Suprapubic skin (tissue), 4 donors: ENCODE results near the gene PLA2G4E. TPM values are rescaled to one million over a fixed set of nuclear protein-coding genes. Genes with fewer than 3 reads are reported as not detected.

ENCODE experiments used
- DNase-seq, 2 donors: peaks; one replicate each; pipeline ENCODE4 v3.0.0-alpha.2; 2019; ENCODE audit warnings: low spot score in 2 of 2
- H3K27ac ChIP-seq: fragments of 200-600 bp; sonication (generic); one replicate; pipeline ENCODE4 v1.5.1; 2019
- H3K27me3 ChIP-seq: fragments of 200-600 bp; sonication (generic); one replicate; pipeline ENCODE4 v1.5.1; 2019
- H3K36me3 ChIP-seq: fragments of 200-600 bp; sonication (generic); one replicate; pipeline ENCODE4 v1.5.1; 2019
- H3K4me1 ChIP-seq: fragments of 200-600 bp; sonication (generic); one replicate; pipeline ENCODE4 v1.5.1; 2019
- H3K4me3 ChIP-seq: fragments of 200-600 bp; sonication (generic); one replicate; pipeline ENCODE4 v1.5.1; 2019; ENCODE audit warnings: mild to moderate bottlenecking
- H3K9me3 ChIP-seq: fragments of 200-600 bp; sonication (generic); one replicate; pipeline ENCODE4 v1.5.1; 2019
- EP300 ChIP-seq: sonication (generic); formaldehyde crosslinking; IDR thresholded peaks from one replicate; pipeline ENCODE4 v1.6.1; 2017; ENCODE audit warnings: antibody characterized with exemption
- POLR2A ChIP-seq, 2 donors: fragments of 450-650 bp; IDR thresholded peaks; one replicate each; pipeline ENCODE4 v1.6.1; 2017; ENCODE audit warnings: antibody characterized with exemption in 2 of 2, mild to moderate bottlenecking in 2 of 2, moderate library complexity in 2 of 2
- POLR2AphosphoS5 ChIP-seq, 3 donors: sonication (generic); formaldehyde crosslinking; IDR thresholded peaks; one replicate each; pipeline ENCODE4 v1.6.1; 2017; ENCODE audit warnings: antibody characterized with exemption in 3 of 3
- WGBS: methylation state at CpG from one replicate; pipeline ENCODE4 v1.1.5; 2018; 5-methylcytosine and 5-hydroxymethylcytosine counted together
- total RNA-seq, 4 donors: library from RNA; depleted of rRNA; stranded (reverse); fragments of >200 nt; gene quantifications; one replicate each; pipeline ENCODE4 v1.1.0, GENCODE V29; 2016
- TF ChIP-seq, protein P1 (sequence below), 2 donors: fragments of 200-600 bp in 1 of 2; fragments of 450-650 bp in 1 of 2; sonication (generic) in 1 of 2; IDR thresholded peaks; one replicate each; pipeline ENCODE4 v1.5.1; 2016 to 2019; ENCODE audit warnings: antibody characterized with exemption in 2 of 2, mild to moderate bottlenecking in 1 of 2, moderate library complexity in 1 of 2

PLA2G4E gene, protein sequence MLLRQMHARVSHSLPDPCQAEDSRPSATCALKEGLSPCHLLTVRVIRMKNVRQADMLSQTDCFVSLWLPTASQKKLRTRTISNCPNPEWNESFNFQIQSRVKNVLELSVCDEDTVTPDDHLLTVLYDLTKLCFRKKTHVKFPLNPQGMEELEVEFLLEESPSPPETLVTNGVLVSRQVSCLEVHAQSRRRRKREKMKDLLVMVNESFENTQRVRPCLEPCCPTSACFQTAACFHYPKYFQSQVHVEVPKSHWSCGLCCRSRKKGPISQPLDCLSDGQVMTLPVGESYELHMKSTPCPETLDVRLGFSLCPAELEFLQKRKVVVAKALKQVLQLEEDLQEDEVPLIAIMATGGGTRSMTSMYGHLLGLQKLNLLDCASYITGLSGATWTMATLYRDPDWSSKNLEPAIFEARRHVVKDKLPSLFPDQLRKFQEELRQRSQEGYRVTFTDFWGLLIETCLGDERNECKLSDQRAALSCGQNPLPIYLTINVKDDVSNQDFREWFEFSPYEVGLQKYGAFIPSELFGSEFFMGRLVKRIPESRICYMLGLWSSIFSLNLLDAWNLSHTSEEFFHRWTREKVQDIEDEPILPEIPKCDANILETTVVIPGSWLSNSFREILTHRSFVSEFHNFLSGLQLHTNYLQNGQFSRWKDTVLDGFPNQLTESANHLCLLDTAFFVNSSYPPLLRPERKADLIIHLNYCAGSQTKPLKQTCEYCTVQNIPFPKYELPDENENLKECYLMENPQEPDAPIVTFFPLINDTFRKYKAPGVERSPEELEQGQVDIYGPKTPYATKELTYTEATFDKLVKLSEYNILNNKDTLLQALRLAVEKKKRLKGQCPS
- 100 to 1,000 TPM in 1 of 4 donors, 10 to 100 TPM in 3; 47.9 to 129 (median 60.9) TPM for total RNA-seq

- Histone ChIP-seq H3K4me1 (peaks cover 33% of the 10 kb centered on the region), H3K9me3 (no peaks in the 10 kb centered on the region), H3K27ac (peak within 1 kb of the TSS; percentile 82), H3K4me3 (peak within 1 kb of the TSS; percentile 21), H3K36me3 (no peaks in the 10 kb centered on the region), H3K27me3 (no peaks in the 10 kb centered on the region)
- TF ChIP-seq POLR2A (IDR thresholded peaks at IDR 0.05) (no peak), POLR2AphosphoS5 (IDR thresholded peaks at IDR 0.05) (no peak), EP300 (no peak)
- TF ChIP-seq, protein P1, sequence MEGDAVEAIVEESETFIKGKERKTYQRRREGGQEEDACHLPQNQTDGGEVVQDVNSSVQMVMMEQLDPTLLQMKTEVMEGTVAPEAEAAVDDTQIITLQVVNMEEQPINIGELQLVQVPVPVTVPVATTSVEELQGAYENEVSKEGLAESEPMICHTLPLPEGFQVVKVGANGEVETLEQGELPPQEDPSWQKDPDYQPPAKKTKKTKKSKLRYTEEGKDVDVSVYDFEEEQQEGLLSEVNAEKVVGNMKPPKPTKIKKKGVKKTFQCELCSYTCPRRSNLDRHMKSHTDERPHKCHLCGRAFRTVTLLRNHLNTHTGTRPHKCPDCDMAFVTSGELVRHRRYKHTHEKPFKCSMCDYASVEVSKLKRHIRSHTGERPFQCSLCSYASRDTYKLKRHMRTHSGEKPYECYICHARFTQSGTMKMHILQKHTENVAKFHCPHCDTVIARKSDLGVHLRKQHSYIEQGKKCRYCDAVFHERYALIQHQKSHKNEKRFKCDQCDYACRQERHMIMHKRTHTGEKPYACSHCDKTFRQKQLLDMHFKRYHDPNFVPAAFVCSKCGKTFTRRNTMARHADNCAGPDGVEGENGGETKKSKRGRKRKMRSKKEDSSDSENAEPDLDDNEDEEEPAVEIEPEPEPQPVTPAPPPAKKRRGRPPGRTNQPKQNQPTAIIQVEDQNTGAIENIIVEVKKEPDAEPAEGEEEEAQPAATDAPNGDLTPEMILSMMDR (IDR thresholded peaks at IDR 0.05) = no peak
- peak in 1 of 2 donors; percentile 57 for DNase-seq
- 80% methylated on average over 5 of the region's 5 CpGs for WGBS
Measured at GRCh38 chr15:42020713-42021273, at the start of gene PLA2G4E. TSS of gene PLA2G4E (minus strand) at chr15:42021042. CDS start at chr15:42021030, 12 bp downstream.

DNA sequence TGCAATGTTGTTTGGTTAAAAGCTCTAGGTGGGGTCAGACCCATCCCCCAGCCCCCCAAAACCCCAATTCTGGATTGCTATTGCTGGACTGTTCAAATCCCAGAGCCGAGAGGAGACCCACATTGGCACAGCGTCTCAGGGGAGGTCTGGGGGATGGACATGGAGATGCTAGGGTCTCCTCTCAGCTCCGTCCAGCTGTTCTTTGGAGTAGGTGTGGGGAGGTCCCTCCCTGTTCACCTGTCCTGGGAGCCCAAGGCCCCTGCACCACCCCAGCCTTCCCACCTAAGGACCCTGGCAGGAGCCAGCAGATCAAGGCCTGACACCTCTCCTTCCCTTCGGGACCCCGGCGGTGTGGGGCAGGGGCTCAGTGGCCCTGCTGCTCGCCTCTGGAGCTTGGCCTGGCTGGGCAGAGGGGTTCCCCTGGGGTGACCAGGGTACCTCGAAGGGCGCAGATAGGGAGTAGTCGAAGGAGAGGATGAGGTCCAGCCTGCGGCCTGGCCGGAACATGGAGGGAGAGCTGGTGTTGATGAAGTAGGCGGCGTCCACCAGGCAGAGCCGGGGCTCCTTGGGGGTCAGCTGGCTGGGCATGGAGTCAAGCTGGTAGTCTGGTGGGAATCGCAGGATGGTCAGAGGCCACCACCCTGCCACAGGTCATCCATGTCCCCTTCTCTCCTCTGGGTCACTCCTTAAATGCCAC lies 49.6 kb upstream of the PLA2G4E start:
- Histone ChIP-seq H3K27me3 (no peaks in the 10 kb centered on the region), H3K4me1 (peaks cover 5% of the 10 kb centered on the region), H3K36me3 (no peaks in the 10 kb centered on the region), H3K27ac (no peak overlapping the region), H3K9me3 (no peaks in the 10 kb centered on the region), H3K4me3 (no peak overlapping the region)
- 97% methylated on average over 12 of the region's 16 CpGs for WGBS
- DNase-seq = peak; percentile 57 to 67
- TF ChIP-seq EP300 (no peak), POLR2AphosphoS5 (IDR thresholded peaks at IDR 0.05) (no peak), POLR2A (IDR thresholded peaks at IDR 0.05) (no peak)
- TF ChIP-seq, protein P1 (IDR thresholded peaks at IDR 0.05) = no peak

DNA sequence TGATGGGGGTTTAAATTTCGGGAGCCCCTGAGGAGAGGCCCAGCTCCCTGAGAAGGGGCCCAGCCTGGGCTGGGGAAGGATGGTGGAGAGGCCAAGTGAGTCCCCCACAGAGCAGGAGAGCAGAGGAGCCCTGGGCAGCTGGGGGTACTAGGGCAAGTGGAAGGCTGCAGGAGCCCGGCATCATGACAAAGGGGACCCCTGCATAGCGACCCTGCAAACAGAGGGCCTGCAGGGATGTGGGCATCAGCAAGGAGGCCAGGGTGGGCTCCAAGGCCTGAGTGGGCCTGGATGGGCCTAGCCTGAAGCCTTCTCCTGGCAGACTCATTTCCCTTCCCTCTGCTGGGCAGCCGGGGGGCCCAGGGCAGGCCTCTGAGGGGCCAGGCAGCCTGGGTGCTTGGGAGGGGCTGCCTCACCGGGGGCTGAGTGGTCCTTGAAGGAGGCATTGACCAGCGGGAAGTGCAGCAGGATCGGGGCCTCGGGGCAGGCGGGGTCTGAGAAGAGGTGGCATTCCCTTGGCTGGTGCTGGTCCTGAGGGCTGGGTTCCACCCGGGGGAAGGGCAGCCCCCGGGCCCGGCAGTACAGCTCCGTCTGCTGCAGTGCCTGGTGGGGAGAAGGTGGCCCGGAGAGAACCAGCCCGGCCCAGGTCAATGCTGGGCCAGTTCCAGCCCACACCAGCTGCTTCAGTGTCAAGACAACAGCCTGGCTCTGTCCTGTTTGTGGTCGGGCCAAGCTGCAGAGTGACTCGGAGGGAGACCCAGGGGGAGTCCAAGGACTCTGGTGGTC lies 48.8 kb upstream of the PLA2G4E start:
- no peaks in the 10 kb centered on the region for H3K36me3 ChIP-seq
- no peak overlapping the region for H3K4me3 ChIP-seq
- DNase-seq = peak; percentile 49 to 72
- peaks cover 10% of the 10 kb centered on the region for H3K4me1 ChIP-seq
- WGBS = 91% methylated on average over 6 of the region's 17 CpGs
- TF ChIP-seq EP300 = no peak
- no peak for TF ChIP-seq POLR2AphosphoS5 (IDR thresholded peaks at IDR 0.05)
- TF ChIP-seq, protein P1 (IDR thresholded peaks at IDR 0.05) = no peak
- no peak for TF ChIP-seq POLR2A (IDR thresholded peaks at IDR 0.05)
- H3K9me3 ChIP-seq = no peaks in the 10 kb centered on the region
- no peak overlapping the region for H3K27ac ChIP-seq
- no peaks in the 10 kb centered on the region for H3K27me3 ChIP-seq

- no peak overlapping the region for H3K27ac ChIP-seq
- H3K9me3 ChIP-seq = no peaks in the 10 kb centered on the region
- H3K4me1 ChIP-seq = peaks cover 10% of the 10 kb centered on the region
- TF ChIP-seq, protein P1 (IDR thresholded peaks at IDR 0.05) = no peak
- no peak for TF ChIP-seq POLR2A (IDR thresholded peaks at IDR 0.05)
- no peak for TF ChIP-seq EP300
- TF ChIP-seq POLR2AphosphoS5 (IDR thresholded peaks at IDR 0.05) = no peak
- H3K4me3 ChIP-seq = no peak overlapping the region
- 90% methylated on average over 7 of the region's 7 CpGs for WGBS
- H3K36me3 ChIP-seq = no peaks in the 10 kb centered on the region
- no peaks in the 10 kb centered on the region for H3K27me3 ChIP-seq
- DNase-seq = peak; percentile 22 to 35
Measured at GRCh38 chr15:42069025-42069424, 48.2 kb upstream of the PLA2G4E start.
